B cell (primary cell): ENCODE measurements around the gene CYP27B1. TPM values are rescaled to one million over a fixed set of nuclear protein-coding genes. Genes with fewer than 3 reads are reported as not detected.

Experiments
- ATAC-seq: fragments of 200-7000 bp; cut with Tn5 transposase; one replicate; pipeline ENCODE4 v1.10.0; 2021; ENCODE audit warnings: low read depth, mild to moderate bottlenecking, moderate number of reproducible peaks, moderate library complexity
- CTCF ChIA-PET: fragments of 350-600 bp; sonication (Branson Sonifier 250); formaldehyde crosslinking; loops from one replicate; lab custom pipeline; 2021; ENCODE audit warnings: antibody characterized with exemption, inconsistent platforms; lab: Charles Lee
- POLR2A ChIA-PET: fragments of 350-600 bp; sonication (Branson Sonifier 250); formaldehyde crosslinking; loops from one replicate; lab custom pipeline; 2021; ENCODE audit warnings: antibody characterized with exemption; lab: Charles Lee
- DNase-seq: peaks from one replicate; pipeline ENCODE4 v3.0.0; 2013
- H2AFZ ChIP-seq: 2 replicates; pipeline ENCODE4 v1.6.1; 2012; ENCODE audit warnings: mild to moderate bottlenecking, low read depth, low read length; ENCODE audit not compliant: insufficient read depth, poor library complexity, severe bottlenecking
- H3K27ac ChIP-seq, 2 donors: 1 replicate in 1 of 2; 2 replicates in 1 of 2; pipeline ENCODE4 v1.5.1; 2012 to 2013; ENCODE audit warnings: low read length in 2 of 2, mild to moderate bottlenecking in 2 of 2, moderate library complexity in 1 of 2
- H3K27me3 ChIP-seq, 4 experiments: fragments of 200-600 bp in 1 of 4; sonication (generic) in 1 of 4; replicated peaks in 1 of 4; 1 replicate in 2 of 4; 2 replicates in 2 of 4; pipeline versions ENCODE4 v1.6.1 to v1.7.0; 2013 to 2016; ENCODE audit warnings: low read length in 3 of 4, mild to moderate bottlenecking in 2 of 4, mixed read lengths in 1 of 4, moderate library complexity in 1 of 4; ENCODE audit not compliant: insufficient read depth in 4 of 4, control insufficient read depth in 3 of 4; ENCODE audit errors: control extremely low read depth in 1 of 4
- H3K36me3 ChIP-seq, 2 experiments: replicated peaks in 1 of 2; 1 replicate in 1 of 2; 2 replicates in 1 of 2; pipeline versions ENCODE4 v1.6.1 to v1.7.1; 2013; ENCODE audit warnings: low read length in 1 of 2; ENCODE audit not compliant: insufficient read depth in 2 of 2, control insufficient read depth in 1 of 2; ENCODE audit errors: control extremely low read depth in 1 of 2, extremely low read depth in 1 of 2
- H3K4me1 ChIP-seq, 2 donors: fragments of 200-600 bp in 1 of 2; sonication (generic) in 1 of 2; 1 replicate in 1 of 2; 2 replicates in 1 of 2; pipeline versions ENCODE4 v1.5.1 to v1.6.1; 2013 to 2017; ENCODE audit warnings: low read length in 2 of 2; ENCODE audit not compliant: control insufficient read depth in 2 of 2, insufficient read depth in 2 of 2
- H3K4me2 ChIP-seq: replicated peaks from 2 replicates; pipeline ENCODE3; 2012; ENCODE audit warnings: mild to moderate bottlenecking, low read depth, low read length; ENCODE audit not compliant: poor library complexity, severe bottlenecking
- H3K4me3 ChIP-seq, 5 experiments: fragments of 200-600 bp in 1 of 5; sonication (generic) in 1 of 5; 1 replicate in 3 of 5; 2 replicates in 2 of 5; pipeline versions ENCODE4 v1.5.1 to v1.7.0; 2011 to 2016; ENCODE audit warnings: low read length in 4 of 5, mild to moderate bottlenecking in 4 of 5, low read depth in 2 of 5, control low read depth in 1 of 5, moderate library complexity in 1 of 5; ENCODE audit not compliant: insufficient read depth in 1 of 5; ENCODE audit errors: control extremely low read depth in 1 of 5, extremely low read depth in 1 of 5
- H3K79me2 ChIP-seq: fragments of 200-600 bp; sonication (generic); one replicate; pipeline ENCODE4 v1.6.0; 2016; ENCODE audit warnings: low read length; ENCODE audit not compliant: control insufficient read depth, insufficient read depth
- H3K9ac ChIP-seq: fragments of 200-600 bp; sonication (generic); 2 replicates; pipeline ENCODE4 v1.6.1; 2017; ENCODE audit warnings: mild to moderate bottlenecking, low read length, moderate library complexity
- H3K9me3 ChIP-seq, 3 donors: one replicate each; pipeline versions ENCODE4 v1.6.1 to v1.7.1; 2013; ENCODE audit warnings: low read length in 2 of 3; ENCODE audit not compliant: control insufficient read depth in 2 of 3, insufficient read depth in 1 of 3; ENCODE audit errors: control extremely low read depth in 1 of 3
- H4K20me1 ChIP-seq: 2 replicates; pipeline ENCODE4 v1.6.0; 2012; ENCODE audit warnings: mild to moderate bottlenecking, low read length; ENCODE audit not compliant: insufficient read depth, control insufficient read depth, poor library complexity, severe bottlenecking
- H3K27ac Mint-ChIP-seq: one replicate; pipeline ENCODE4 v1.8.0; 2021; ENCODE audit warnings: mixed read lengths
- H3K27me3 Mint-ChIP-seq: one replicate; pipeline ENCODE4 v1.8.0; 2021; ENCODE audit warnings: mixed read lengths
- H3K4me1 Mint-ChIP-seq: one replicate; pipeline ENCODE4 v1.8.0; 2021; ENCODE audit warnings: mixed read lengths
- H3K4me3 Mint-ChIP-seq: one replicate; pipeline ENCODE4 v1.8.0; 2021; ENCODE audit warnings: mixed read lengths
- H3K9me3 Mint-ChIP-seq: one replicate; pipeline ENCODE4 v1.8.0; 2022; ENCODE audit warnings: mixed read lengths; ENCODE audit not compliant: insufficient read depth
- EZH2 ChIP-seq: IDR thresholded peaks from 2 replicates; pipeline ENCODE4 v1.6.1; 2012; ENCODE audit warnings: borderline replicate concordance, low read depth, mild to moderate bottlenecking, moderate library complexity, low read length; ENCODE audit not compliant: insufficient read depth, poor library complexity, severe bottlenecking
- WGBS: methylation state at CpG from one replicate; pipeline ENCODE4 v1.1.5; 2013; ENCODE audit warnings: missing lambda C conversion rate; ENCODE audit not compliant: insufficient coverage; 5-methylcytosine and 5-hydroxymethylcytosine counted together
- intact Hi-C: fragments of 100-400 bp; cut with micrococcal nuclease; formaldehyde crosslinking; loops from one replicate; pipeline ENCODE4 v1.10.0; 2022
- polyA plus RNA-seq: library from polyadenylated mRNA; depleted of rRNA; stranded (reverse); fragments of >200 nt; gene quantifications from 2 replicates; pipeline ENCODE4 v1.2.3, GENCODE V29; 2012
- total RNA-seq, 2 donors: library from RNA; stranded (reverse); fragments of 120-200 nt in 1 of 2; gene quantifications; 1 replicate in 1 of 2; 2 replicates in 1 of 2; pipeline versions ENCODE4 v1.2.3 to v1.2.4, GENCODE V29; 2013 to 2022
- TF ChIP-seq, protein P1 (sequence below): fragments of 200-600 bp; IDR thresholded peaks from one replicate; pipeline ENCODE4 v1.8.0; 2022; ENCODE audit warnings: antibody characterized with exemption, mild to moderate bottlenecking

The CYP27B1 gene
- total and polyA plus RNA-seq, 2 donors (not counting 1 experiment from before 2014, with no cell fraction given), result 0.66 to 0.79 TPM

DNA sequence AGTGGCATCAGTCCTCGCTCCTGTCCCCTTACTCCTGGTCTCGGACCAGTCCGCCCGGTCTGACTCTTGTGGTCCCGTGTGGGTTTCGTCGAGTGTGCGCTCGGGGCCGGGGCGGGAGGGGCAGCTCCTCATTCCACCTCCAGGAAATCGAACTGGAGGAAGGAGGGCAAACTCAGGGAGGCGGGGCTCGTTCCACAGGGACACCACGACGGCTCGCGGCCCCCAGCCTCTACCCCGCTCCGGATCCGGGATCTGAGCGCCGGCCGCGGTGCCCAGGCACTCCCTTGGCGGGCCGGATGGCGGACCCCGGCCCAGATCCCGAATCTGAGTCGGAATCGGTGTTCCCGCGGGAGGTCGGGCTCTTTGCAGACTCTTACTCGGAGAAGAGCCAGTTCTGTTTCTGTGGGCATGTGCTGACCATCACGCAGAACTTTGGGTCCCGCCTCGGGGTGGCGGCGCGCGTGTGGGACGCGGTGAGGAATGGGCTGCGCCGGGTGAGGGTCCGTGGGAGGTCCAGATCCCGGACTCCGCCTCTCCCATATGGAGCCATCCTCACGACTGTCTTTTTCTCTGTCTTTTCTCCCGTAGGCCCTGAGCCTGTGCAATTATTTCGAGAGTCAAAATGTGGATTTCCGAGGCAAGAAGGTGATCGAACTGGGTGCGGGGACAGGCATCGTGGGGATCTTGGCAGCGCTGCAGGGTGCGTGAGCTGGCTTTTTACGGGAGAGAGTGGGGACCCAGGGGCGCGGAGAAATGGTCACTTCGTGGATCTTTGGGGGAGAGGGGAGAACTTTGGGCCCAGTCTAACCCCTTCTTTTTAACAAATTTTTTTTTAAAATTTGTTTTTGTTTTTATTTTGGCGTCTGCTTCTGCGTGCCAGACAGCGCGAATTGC, 5.8 kb upstream of the CYP27B1 start, which contains the start of gene EEF1AKMT3:
Gene EEF1AKMT3, plus strand, starts transcription at position 186 of the 894 bp plus-strand sequence. Its CDS starts 111 bp downstream, at position 297.
- peak within 1 kb of the TSS; percentile 83 for H2AFZ ChIP-seq
- WGBS, result 6% methylated on average over 64 of the region's 67 CpGs
- H3K27me3 Mint-ChIP-seq, result no peaks in the 10 kb centered on the region
- H3K27me3 ChIP-seq, result peaks cover 0 to 1% (median under 1%) of the 10 kb centered on the region in 4 experiments
- H3K4me3 ChIP-seq, result peak within 1 kb of the TSS; percentile 70 to 96 (median 91)
- no peaks in the 10 kb centered on the region for H3K79me2 ChIP-seq
- peak within 1 kb of the TSS; percentile 96 for H3K4me3 Mint-ChIP-seq
- H3K9me3 ChIP-seq, result no peaks in the 10 kb centered on the region
- intact Hi-C loops, result loop anchor here (1.0 kb wide), 3 partner anchors 10 to 75 kb away; partner anchors contain the start of genes CDK4 and TSFM
- ChIA-PET CTCF (interaction anchor here (0.6 to 1.8 kb wide), 6 partner anchors 11 to 131 kb away, joined by 3 to 9 read pairs (median 4); partner anchors contain the start of gene TSFM), POLR2A (interaction anchor here (0.7 to 1.3 kb wide), 3 partner anchors 14 to 1737 kb away, joined by 3 to 5 read pairs (median 3); no protein-coding TSS in a partner anchor)
- no peaks in the 10 kb centered on the region for H3K36me3 ChIP-seq
- H3K4me1 Mint-ChIP-seq, result peaks cover 14% of the 10 kb centered on the region
- H3K27ac ChIP-seq, result peak within 1 kb of the TSS; percentile 59 to 81
- H3K9me3 Mint-ChIP-seq, result no peaks in the 10 kb centered on the region
- H3K27ac Mint-ChIP-seq, result peak within 1 kb of the TSS; percentile 91
- peak within 1 kb of the TSS; percentile 94 for H3K4me2 ChIP-seq
- TF ChIP-seq EZH2, result no peak
- TF ChIP-seq, protein P1, sequence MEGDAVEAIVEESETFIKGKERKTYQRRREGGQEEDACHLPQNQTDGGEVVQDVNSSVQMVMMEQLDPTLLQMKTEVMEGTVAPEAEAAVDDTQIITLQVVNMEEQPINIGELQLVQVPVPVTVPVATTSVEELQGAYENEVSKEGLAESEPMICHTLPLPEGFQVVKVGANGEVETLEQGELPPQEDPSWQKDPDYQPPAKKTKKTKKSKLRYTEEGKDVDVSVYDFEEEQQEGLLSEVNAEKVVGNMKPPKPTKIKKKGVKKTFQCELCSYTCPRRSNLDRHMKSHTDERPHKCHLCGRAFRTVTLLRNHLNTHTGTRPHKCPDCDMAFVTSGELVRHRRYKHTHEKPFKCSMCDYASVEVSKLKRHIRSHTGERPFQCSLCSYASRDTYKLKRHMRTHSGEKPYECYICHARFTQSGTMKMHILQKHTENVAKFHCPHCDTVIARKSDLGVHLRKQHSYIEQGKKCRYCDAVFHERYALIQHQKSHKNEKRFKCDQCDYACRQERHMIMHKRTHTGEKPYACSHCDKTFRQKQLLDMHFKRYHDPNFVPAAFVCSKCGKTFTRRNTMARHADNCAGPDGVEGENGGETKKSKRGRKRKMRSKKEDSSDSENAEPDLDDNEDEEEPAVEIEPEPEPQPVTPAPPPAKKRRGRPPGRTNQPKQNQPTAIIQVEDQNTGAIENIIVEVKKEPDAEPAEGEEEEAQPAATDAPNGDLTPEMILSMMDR, result no peak
- H3K4me1 ChIP-seq, result peaks cover 10 to 20% of the 10 kb centered on the region in 2 donors
- DNase-seq, result no peak
- no peaks in the 10 kb centered on the region for H4K20me1 ChIP-seq
- peak; percentile 18 for ATAC-seq
- peak within 1 kb of the TSS; percentile 93 for H3K9ac ChIP-seq
